Stimulated activated CD4-positive, alpha-beta T cell treated with anti-CD3 and anti-CD28 coated beads, Interleukin-4, amount 100 ng/mL, for 1 hour (primary cell): ENCODE results near the gene AIFM1.

ENCODE experiments used
- DNase-seq: peaks from one replicate; pipeline ENCODE4 v3.0.0-alpha.2; 2020

Gene AIFM1

GRCh38 chrX:130090364-130090763 is 75.3 kb downstream of the AIFM1 start:
- no peak for DNase-seq

- DNase-seq, result peak; percentile 56
Measured at GRCh38 chrX:130086447-130087206, 79.0 kb downstream of the AIFM1 start.

GRCh38 chrX:130085551-130086446 is 79.8 kb downstream of the AIFM1 start:
- no peak for DNase-seq

- DNase-seq, result peak; percentile 27
Measured at GRCh38 chrX:130084631-130085237, 80.9 kb downstream of the AIFM1 start.

- DNase-seq, result no peak
Measured at GRCh38 chrX:130083656-130084382, 81.8 kb downstream of the AIFM1 start.

- DNase-seq, result no peak
Measured at GRCh38 chrX:130083107-130083490, 82.5 kb downstream of the AIFM1 start.

GRCh38 chrX:130082244-130083106 is 83.2 kb downstream of the AIFM1 start:
- peak; percentile 68 for DNase-seq

GRCh38 chrX:130081421-130082045 is 84.1 kb downstream of the AIFM1 start:
- no peak for DNase-seq

- no peak for DNase-seq
Measured at GRCh38 chrX:130080791-130081367, 84.8 kb downstream of the AIFM1 start.

GRCh38 chrX:130079824-130080406 is 85.7 kb downstream of the AIFM1 start:
- DNase-seq, result peak; percentile 54
